HS-5 (cell line): Measurements from ENCODE around the gene TGFBR3.
"Not testable (repeated sequence)": the region's sequence is repeated elsewhere in the genome, so short reads cannot be mapped to it uniquely, and the experiment has no call there.

ENCODE experiments used
- DNase-seq: peaks from one replicate; pipeline ENCODE4 v3.0.0-alpha.2; 2012; ENCODE audit warnings: low read depth

TGFBR3 gene

GRCh38 chr1:91847851-91848250 is 38.1 kb downstream of the TGFBR3 start:
- no peak for DNase-seq

GRCh38 chr1:91846639-91847013 is 39.3 kb downstream of the TGFBR3 start:
- no peak for DNase-seq

GRCh38 chr1:91846007-91846638 is 39.8 kb downstream of the TGFBR3 start:
- no peak for DNase-seq

- peak; percentile 97 for DNase-seq
These were observed 41.0 kb downstream of the TGFBR3 start for GRCh38 chr1:91844862-91845528.

GRCh38 chr1:91843843-91844242 is 42.1 kb downstream of the TGFBR3 start:
- no peak for DNase-seq

GRCh38 chr1:91842563-91842962 is 43.4 kb downstream of the TGFBR3 start:
- no peak for DNase-seq

GRCh38 chr1:91842056-91842455 is 43.9 kb downstream of the TGFBR3 start:
- DNase-seq = no peak

GRCh38 chr1:91840276-91840675 is 45.7 kb downstream of the TGFBR3 start:
- peak; percentile 37 for DNase-seq

GRCh38 chr1:91836331-91837040 is 49.5 kb downstream of the TGFBR3 start:
- no peak for DNase-seq

- DNase-seq = no peak
These were observed 50.8 kb downstream of the TGFBR3 start for GRCh38 chr1:91835087-91835521.

GRCh38 chr1:91834549-91834948 is 51.4 kb downstream of the TGFBR3 start:
- not testable (repeated sequence) for DNase-seq

- DNase-seq = no peak
These were observed 52.0 kb downstream of the TGFBR3 start for GRCh38 chr1:91833946-91834345.

GRCh38 chr1:91831132-91831930 is 54.6 kb downstream of the TGFBR3 start:
- no peak for DNase-seq

- DNase-seq = no peak
These were observed 55.5 kb downstream of the TGFBR3 start for GRCh38 chr1:91830242-91831131.

GRCh38 chr1:91829293-91830153 is 56.4 kb downstream of the TGFBR3 start:
- no peak for DNase-seq

GRCh38 chr1:91828583-91829281 is 57.2 kb downstream of the TGFBR3 start:
- DNase-seq = no peak

GRCh38 chr1:91827459-91828321 is 58.3 kb downstream of the TGFBR3 start:
- DNase-seq = no peak

- no peak for DNase-seq
These were observed 58.9 kb downstream of the TGFBR3 start for GRCh38 chr1:91827087-91827458.

GRCh38 chr1:91826649-91827048 is 59.3 kb downstream of the TGFBR3 start:
- DNase-seq = no peak
